D721Med (cell line): ENCODE measurements around the gene LIF.

Source experiments
- DNase-seq: peaks from one replicate; pipeline ENCODE4 v3.0.0; 2011; ENCODE audit warnings: low spot score; ENCODE audit not compliant: insufficient read length
- FAIRE-seq: peaks from 2 replicates; lab custom pipeline; 2011; peaks lifted over from hg19 to GRCh38; lab: Jason Lieb, UNC
- TF ChIP-seq, protein P1 (sequence below): IDR thresholded peaks from 2 replicates; pipeline ENCODE4 v1.5.1; 2012; ENCODE audit warnings: mild to moderate bottlenecking, control low read depth; ENCODE audit not compliant: insufficient read depth; ENCODE audit errors: missing control alignments

The LIF gene

DNA sequence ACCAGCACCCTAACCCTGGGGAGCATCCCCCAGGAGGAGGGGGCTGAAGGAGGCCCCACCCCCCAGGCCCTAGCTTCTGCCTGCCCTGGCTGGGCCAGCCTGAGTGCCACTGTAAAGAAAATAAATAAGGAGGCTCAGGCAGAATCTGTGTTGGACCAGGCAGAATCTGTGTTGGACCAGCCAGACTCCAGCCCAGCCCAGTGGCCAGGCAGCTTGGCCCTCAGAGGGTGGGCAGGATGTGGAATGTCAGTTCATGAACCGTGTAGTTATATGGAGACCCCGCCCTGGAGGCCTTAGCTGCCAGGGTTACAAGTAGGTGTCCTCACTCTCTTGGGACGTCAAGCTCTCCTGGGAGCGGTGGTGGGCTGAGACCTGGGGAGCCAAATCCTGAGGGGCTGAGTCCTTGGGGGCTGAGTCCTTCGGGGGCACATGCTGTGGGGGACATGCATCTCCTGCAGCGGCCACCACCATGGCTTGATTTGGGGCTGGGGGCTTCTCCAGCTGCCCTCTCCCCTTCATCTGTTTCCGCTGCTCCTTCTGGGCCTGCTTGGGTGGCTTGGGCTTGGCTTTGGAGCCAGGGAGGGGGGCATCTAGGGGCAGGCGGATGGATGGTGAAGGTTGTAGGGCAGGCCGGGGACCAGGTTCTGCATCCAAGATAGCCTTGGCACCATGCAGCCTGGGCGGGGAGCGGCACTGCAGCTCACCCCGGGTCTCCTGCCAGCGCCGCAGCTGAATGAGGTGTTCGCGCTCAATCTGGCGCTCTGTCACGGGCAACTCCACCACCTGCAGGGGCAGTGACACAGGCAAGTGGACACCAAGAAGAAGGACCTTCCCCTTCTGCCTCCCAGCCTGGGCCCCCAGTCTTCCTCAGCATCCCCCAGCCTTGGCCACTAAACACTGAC is 45.8 kb upstream of the LIF start:
- DNase-seq = no peak
- TF ChIP-seq, protein P1, sequence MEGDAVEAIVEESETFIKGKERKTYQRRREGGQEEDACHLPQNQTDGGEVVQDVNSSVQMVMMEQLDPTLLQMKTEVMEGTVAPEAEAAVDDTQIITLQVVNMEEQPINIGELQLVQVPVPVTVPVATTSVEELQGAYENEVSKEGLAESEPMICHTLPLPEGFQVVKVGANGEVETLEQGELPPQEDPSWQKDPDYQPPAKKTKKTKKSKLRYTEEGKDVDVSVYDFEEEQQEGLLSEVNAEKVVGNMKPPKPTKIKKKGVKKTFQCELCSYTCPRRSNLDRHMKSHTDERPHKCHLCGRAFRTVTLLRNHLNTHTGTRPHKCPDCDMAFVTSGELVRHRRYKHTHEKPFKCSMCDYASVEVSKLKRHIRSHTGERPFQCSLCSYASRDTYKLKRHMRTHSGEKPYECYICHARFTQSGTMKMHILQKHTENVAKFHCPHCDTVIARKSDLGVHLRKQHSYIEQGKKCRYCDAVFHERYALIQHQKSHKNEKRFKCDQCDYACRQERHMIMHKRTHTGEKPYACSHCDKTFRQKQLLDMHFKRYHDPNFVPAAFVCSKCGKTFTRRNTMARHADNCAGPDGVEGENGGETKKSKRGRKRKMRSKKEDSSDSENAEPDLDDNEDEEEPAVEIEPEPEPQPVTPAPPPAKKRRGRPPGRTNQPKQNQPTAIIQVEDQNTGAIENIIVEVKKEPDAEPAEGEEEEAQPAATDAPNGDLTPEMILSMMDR = no peak
- FAIRE-seq = no peak

DNA sequence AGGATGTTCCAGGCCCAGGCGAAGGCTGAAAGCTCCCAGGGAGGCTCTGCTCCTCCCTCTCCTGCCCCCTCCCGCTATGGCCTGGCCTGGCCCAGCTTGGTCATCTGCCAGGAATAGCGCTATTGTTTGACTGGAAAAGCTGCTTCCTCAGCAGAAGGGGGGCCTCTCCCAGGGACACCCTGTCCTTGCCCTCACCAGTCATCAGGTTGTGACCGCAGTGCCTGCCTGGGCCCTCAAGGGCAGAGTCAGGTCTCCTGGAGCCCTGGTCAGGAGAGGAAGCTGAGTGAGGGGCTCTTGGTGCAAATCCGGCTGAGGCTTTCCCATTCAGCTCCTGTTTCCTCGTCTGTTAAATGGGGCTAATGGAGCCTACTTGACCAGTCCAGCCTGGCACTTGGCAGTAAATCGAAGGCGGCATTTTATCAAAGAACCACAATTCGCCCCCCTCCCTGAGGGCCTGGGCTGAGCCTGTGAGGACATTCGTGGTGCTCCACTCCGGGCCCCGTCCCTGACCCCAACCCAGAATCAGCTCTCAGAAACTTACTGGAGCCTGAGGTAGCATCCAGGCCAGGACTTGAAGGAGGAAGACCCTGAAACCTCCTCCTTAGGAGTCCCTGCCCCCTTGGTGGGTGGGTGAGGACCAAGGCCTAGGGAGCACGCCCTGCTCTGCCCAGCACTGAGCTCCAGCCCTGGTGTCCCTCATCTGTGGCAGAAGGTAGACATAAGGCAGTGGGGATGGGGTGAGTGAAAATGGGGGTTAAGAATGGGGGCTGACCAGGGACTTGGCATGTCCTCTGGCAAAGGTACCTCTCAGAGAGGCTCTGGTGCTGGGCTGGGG is 44.7 kb upstream of the LIF start:
- DNase-seq (no peak), FAIRE-seq (no peak)
- TF ChIP-seq, protein P1 = no peak

DNA sequence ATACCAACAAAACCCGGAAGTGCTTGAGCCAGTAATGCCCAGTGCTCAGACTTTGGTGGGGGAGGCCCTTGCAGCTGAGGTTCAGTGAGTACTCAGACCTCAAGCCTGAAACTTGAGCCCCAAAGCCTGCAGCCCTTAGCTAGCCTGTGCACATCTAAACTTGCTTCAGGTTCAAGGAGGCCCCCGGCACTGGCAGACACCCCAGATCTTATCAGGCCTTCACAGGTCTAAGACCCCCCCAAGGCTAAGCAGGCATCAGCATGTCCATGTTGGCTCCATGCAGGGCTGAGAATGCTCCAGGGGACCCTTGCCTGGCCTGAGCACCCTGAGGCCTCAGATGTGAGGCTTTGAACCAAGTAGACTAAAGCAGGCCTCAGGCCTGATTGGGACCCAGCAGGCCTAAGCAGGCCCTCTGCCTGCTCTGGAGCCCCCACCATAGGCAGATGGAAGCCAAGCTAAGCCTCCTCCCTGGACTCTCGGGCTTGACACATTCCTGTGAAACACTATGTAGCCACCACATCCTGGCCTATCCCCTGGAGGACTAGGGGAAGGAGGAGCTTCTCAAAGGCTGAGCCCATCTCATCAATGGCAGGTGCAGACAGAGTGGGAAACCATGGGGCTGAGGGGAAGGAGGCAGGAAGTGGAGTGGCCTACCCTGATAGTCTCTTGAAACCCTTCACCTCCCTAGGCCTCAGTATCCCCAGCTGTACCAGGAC is 43.9 kb upstream of the LIF start:
- no peak for DNase-seq
- TF ChIP-seq, protein P1 = no peak
- no peak for FAIRE-seq

DNA sequence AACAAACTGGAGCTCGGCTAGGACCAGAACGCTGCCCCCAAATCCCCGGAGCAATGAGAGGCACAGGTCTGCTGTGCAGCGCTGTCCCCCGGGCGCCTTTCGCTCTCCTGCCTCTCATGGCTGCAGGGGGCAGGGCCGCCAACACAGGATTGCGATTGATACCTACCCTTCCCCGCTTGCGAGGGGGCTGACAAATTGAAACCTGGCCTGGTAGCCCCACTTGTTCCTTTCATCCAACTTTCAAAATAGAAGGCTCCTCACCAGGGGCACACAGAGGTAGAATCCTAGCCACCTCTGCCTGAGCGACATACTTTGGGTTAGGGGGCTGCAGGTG is 43.4 kb upstream of the LIF start:
- no peak for FAIRE-seq
- no peak for DNase-seq
- TF ChIP-seq, protein P1 = no peak

DNA sequence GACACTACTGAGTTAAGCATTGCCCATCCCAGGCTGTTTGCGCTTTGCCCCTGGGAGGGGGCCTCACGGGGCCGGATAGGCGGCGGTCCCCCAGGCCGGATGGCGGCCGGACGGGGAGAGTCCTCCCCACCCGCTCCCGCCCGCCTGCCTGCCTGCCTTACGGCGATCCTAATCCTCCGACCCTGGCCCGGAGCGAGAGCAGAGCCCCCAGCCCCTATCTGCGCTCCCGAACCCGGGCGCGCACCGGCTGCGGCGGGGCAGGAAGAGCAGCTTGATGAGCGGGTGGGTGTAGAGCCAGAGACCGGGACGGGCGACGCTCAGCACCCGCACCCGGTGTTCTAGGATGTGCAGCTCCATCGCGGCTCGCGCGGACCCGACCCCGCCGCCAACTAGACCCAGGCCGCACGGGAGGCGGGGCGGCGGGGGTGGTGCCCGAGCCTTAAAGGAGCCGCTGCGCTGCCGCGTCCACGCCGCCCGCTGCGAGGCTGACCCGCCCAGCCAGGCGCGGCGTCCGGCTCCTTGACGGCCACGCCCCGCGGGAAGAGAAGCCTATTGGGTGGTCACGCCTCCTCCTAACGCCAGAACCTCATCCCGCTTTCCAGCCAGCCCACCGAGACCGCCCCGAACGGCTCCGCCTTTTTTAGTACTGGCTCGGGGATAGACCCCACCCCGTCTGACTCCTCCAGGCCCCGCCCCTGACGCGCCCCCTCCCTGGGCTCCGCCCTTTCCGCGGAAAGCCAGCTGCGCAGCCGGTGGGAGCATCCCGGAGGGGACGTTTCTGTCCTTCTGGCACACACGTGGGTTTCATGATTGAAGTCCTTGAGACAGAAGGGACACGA is 42.8 kb upstream of the LIF start, which contains the start of gene CASTOR1:
Gene CASTOR1 (minus strand): TSS at position 365 of the 839 bp plus-strand sequence. CDS start 8 bp downstream, at position 357.
- peak; percentile 94 for DNase-seq
- TF ChIP-seq, protein P1 = no peak
- no peak for FAIRE-seq

DNA sequence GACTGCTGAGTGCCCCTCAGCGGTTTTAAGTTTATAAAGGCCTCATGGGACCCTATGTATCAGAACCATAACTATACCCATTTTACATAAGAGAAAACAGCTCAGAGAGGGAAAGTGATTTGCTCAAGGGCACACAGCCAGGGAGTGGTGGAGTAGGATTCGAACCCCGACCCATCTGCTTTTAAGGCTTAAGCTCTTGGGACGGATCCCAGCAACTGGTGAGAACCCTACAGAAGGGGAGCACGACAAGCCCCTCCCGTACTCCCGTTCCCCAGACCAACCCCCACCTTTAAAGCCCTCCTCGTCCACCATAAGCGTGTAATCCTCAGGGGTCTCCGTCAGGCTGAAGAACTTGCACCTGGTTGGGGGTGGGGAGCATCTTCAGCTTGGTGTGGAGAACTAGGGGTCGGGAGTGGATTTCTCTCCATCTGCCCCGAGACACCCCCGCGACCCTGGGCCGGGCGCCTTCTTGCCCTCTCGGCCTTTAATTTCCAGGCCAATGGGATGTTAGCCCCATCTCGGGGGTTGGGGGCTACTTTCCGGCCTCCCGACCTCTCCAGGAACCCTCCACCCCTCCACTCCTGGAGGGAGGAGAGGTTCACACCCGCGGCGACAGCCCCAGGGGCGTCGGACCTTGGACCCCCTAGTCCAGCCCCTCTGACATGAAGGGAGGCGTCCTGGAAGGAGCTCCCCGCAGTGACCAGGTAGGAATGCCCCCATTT is 42.0 kb upstream of the LIF start:
- TF ChIP-seq, protein P1 = no peak
- no peak for FAIRE-seq
- no peak for DNase-seq
